ENCODE results near the gene GJD2.

The GJD2 gene

GRCh38 chr15:34754674-34755418, at the start of gene GJD2:
GJD2 (minus strand) TSS chr15:34754998; CDS start chr15:34754488, 510 bp downstream.
- DNase-seq, result no peak

- DNase-seq, result no peak
Observed at GRCh38 chr15:34804113-34804512, 49.3 kb upstream of the GJD2 start.

- no peak for DNase-seq
Observed at GRCh38 chr15:34802803-34803750, 48.3 kb upstream of the GJD2 start.

GRCh38 chr15:34802371-34802770, 47.6 kb upstream of the GJD2 start:
- DNase-seq, result no peak

- no peak for DNase-seq
Observed at GRCh38 chr15:34799149-34800101, 44.6 kb upstream of the GJD2 start.

GRCh38 chr15:34796847-34797435, 42.1 kb upstream of the GJD2 start:
- DNase-seq, result no peak

GRCh38 chr15:34795267-34796081, 40.7 kb upstream of the GJD2 start, which contains the start of gene ACTC1:
ACTC1 (minus strand) TSS chr15:34795549; CDS start chr15:34794808, 741 bp downstream.
- no peak for DNase-seq

- no peak for DNase-seq
Observed at GRCh38 chr15:34794590-34795206, 39.9 kb upstream of the GJD2 start.

GRCh38 chr15:34793901-34794300, 39.1 kb upstream of the GJD2 start:
- no peak for DNase-seq

GRCh38 chr15:34793071-34793470, 38.3 kb upstream of the GJD2 start:
- no peak for DNase-seq

GRCh38 chr15:34791701-34792100, 36.9 kb upstream of the GJD2 start:
- DNase-seq, result no peak

GRCh38 chr15:34790121-34790520, 35.3 kb upstream of the GJD2 start:
- DNase-seq, result no peak

- DNase-seq, result no peak
Observed at GRCh38 chr15:34789326-34789725, 34.5 kb upstream of the GJD2 start.

GRCh38 chr15:34786206-34786605, 31.4 kb upstream of the GJD2 start:
- DNase-seq, result no peak

GRCh38 chr15:34783991-34784390, 29.2 kb upstream of the GJD2 start:
- no peak for DNase-seq

- DNase-seq, result no peak
Observed at GRCh38 chr15:34783431-34783830, 28.6 kb upstream of the GJD2 start.

- no peak for DNase-seq
Observed at GRCh38 chr15:34782901-34783300, 28.1 kb upstream of the GJD2 start.

GRCh38 chr15:34780725-34781124, 25.9 kb upstream of the GJD2 start:
- DNase-seq, result no peak

- no peak for DNase-seq
Observed at GRCh38 chr15:34776606-34777105, 21.9 kb upstream of the GJD2 start.

GRCh38 chr15:34773917-34774316, 19.1 kb upstream of the GJD2 start:
- no peak for DNase-seq

GRCh38 chr15:34773013-34773412, 18.2 kb upstream of the GJD2 start:
- DNase-seq, result no peak
